Activated naive CD4-positive, alpha-beta T cell treated with anti-CD3 and anti-CD28 coated beads, Interleukin-2, amount 50 U/mL, for 24 hours (primary cell): ENCODE measurements around the gene BTG2.
"Not testable (repeated sequence)": the region's sequence is repeated elsewhere in the genome, so short reads cannot be mapped to it uniquely, and the experiment has no call there.

ENCODE experiments used
- H3K27ac Mint-ChIP-seq: one replicate; pipeline ENCODE4 v1.8.0; 2021; ENCODE audit warnings: mild to moderate bottlenecking, mixed read lengths
- H3K27me3 Mint-ChIP-seq: one replicate; pipeline ENCODE4 v1.8.0; 2021; ENCODE audit warnings: mixed read lengths
- H3K36me3 Mint-ChIP-seq: one replicate; pipeline ENCODE4 v1.8.0; 2021; ENCODE audit warnings: mixed read lengths
- H3K4me1 Mint-ChIP-seq: one replicate; pipeline ENCODE4 v1.8.0; 2021; ENCODE audit warnings: mixed read lengths
- H3K4me3 Mint-ChIP-seq: one replicate; pipeline ENCODE4 v1.8.0; 2021; ENCODE audit warnings: mild to moderate bottlenecking, mixed read lengths
- H3K9me3 Mint-ChIP-seq: one replicate; pipeline ENCODE4 v1.8.0; 2021; ENCODE audit warnings: mixed read lengths

Gene BTG2, protein sequence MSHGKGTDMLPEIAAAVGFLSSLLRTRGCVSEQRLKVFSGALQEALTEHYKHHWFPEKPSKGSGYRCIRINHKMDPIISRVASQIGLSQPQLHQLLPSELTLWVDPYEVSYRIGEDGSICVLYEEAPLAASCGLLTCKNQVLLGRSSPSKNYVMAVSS

DNA sequence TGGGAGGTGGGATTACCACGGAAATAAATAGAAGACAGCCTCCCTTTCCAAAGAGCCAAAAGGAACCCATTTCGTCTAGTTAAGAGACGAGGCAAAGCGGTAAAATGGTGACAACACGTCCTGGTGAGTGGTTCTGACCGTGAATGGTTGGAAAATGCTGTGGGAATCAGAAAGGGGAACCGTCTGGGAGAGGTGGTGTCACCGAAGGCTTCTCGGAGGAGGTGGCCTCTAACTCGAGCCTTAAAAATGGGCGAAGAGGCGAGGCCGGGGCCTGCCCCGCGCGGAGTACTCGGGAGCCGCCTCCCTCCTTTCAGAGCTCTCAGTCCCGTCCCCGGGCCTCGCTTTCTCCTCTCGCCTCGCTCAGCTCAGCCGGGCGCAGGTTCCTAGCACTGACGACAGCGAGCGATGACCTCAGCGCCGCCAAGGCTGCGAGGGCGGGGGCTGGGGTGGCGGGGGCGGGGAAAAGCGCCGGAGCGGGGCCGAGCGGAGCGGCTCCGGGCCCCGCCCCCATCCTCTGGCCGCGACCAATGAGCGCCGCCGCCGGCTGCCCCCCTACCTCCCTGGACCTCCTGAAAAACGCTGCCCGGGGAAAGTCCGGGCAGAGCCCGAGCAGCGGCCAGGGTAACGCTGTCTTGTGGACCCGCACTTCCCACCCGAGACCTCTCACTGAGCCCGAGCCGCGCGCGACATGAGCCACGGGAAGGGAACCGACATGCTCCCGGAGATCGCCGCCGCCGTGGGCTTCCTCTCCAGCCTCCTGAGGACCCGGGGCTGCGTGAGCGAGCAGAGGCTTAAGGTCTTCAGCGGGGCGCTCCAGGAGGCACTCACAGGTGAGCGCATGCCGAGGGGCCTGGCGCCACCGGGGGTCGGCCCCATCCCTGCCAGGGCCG, at the start of gene BTG2:
Gene BTG2, plus strand, starts transcription at position 601 of the 890 bp plus-strand sequence. Its CDS starts 88 bp downstream, at position 689.
- H3K9me3 Mint-ChIP-seq, result no peaks in the 10 kb centered on the region
- H3K27me3 Mint-ChIP-seq, result no peaks in the 10 kb centered on the region
- peak within 1 kb of the TSS; percentile 99 for H3K27ac Mint-ChIP-seq
- H3K4me1 Mint-ChIP-seq, result peaks cover 49% of the 10 kb centered on the region
- H3K36me3 Mint-ChIP-seq, result peaks cover 30% of the 10 kb centered on the region
- H3K4me3 Mint-ChIP-seq, result peak within 1 kb of the TSS; percentile 97

DNA sequence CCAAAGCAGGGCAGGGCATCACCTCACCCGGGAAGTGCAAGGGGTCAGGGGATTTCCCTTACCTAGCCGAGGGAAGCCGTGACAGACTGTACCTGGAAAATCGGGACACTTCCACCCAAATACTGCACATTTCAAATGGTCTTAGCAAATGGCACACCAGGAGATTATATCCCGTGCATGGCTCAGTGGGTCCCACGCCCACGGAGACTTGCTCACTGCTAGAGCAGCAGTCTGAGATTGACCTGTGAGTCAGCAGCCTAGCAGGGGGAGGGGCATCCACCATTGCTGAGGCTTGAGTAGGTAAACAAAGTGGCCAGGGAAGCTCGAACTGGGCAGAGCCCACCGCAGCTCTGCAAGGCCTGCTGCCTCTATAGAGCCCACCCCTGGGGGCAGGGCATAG, 48.7 kb upstream of the BTG2 start:
- H3K27ac Mint-ChIP-seq, H3K4me3 Mint-ChIP-seq, H3K36me3 Mint-ChIP-seq, H3K4me1 Mint-ChIP-seq: not testable (repeated sequence)
- H3K27me3 Mint-ChIP-seq, result peaks cover 28% of the 10 kb centered on the region
- H3K9me3 Mint-ChIP-seq, result peaks cover 11% of the 10 kb centered on the region

DNA sequence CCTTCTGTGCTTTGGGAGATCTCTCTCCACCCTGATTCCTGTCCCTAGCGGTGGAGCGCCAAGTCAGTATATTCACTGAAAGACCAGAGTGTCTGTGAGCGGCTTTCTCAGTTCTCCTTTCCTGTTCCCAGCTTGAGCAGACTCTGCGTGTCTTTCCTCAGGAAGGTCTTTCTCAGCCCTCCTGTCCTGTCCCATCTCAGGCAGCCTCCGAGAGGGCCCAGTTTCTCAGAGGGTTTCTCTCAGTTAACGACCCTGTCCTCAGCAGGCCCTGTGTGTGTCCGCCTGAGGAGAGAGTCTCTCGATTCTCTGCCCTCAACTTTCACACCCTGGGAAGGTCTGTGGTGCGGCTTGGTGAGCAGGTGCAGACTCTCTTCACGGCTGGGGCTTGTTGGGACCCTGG, 41.8 kb upstream of the BTG2 start:
- Mint-ChIP-seq H3K4me1 (peaks cover 11% of the 10 kb centered on the region), H3K9me3 (no peaks in the 10 kb centered on the region), H3K27ac (no peak overlapping the region), H3K36me3 (no peaks in the 10 kb centered on the region), H3K4me3 (no peak overlapping the region), H3K27me3 (no peaks in the 10 kb centered on the region)

DNA sequence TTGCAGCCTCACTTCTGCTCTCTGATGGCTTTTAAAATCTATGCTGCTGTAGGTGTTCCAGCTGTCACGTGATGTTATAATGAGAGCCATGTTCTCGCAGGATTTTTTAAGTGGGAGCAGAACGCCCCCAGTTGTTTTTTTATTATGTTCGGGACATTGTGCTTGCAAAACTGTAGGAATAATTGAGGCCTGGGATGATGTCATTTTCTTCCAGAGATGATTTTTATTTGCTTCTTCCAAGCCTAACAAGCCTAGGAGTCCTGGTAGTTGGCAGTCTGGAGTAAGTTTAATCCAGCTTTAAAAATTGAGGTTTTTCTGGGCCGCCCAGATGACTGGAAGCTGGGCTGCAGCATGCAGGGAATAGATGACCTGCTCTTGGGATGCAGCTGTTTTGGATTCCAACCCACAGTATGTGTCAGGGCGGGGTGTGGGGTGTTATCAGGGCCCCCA, 41.2 kb upstream of the BTG2 start:
- Mint-ChIP-seq H3K36me3 (no peaks in the 10 kb centered on the region), H3K9me3 (no peaks in the 10 kb centered on the region), H3K4me3 (no peak overlapping the region), H3K4me1 (peaks cover 11% of the 10 kb centered on the region), H3K27me3 (no peaks in the 10 kb centered on the region), H3K27ac (no peak overlapping the region)

DNA sequence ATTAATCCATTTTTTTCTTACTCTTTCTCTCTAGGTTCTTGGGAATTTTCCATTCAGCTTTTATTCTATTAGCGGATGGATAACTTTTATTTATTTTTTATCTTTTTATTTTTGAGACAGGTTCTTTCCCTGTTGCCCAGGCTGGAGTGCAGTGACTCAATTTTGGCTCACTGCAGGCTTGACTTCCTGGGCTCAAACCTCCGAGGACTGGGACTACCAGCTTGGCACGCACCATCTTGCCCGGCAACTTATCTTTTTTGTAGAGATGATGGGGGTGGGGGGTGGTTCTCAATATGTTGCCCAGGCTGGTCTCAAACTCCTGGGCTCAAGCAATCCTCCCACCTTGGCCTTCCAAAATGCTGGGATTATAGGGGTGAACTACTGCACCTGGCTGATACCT, 39.8 kb upstream of the BTG2 start:
- Mint-ChIP-seq H3K9me3 (no peaks in the 10 kb centered on the region), H3K4me3 (no peak overlapping the region), H3K4me1 (peaks cover 11% of the 10 kb centered on the region), H3K27ac (no peak overlapping the region), H3K27me3 (no peaks in the 10 kb centered on the region), H3K36me3 (no peaks in the 10 kb centered on the region)

DNA sequence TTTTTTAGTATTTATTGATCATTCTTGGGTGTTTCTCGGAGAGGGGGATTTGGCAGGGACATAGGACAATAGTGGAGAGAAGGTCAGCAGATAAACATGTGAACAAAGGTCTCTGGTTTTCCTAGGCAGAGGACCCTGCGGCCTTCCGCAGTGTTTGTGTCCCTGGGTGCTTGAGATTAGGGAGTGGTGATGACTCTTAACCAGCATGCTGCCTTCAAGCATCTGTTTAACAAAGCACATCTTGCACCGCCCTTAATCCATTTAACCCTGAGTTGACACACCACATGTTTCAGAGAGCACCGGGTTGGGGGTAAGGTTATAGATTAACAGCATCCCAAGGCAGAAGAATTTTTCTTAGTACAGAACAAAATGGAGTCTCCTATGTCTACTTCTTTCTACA, 39.2 kb upstream of the BTG2 start:
- H3K27ac Mint-ChIP-seq, H3K36me3 Mint-ChIP-seq, H3K27me3 Mint-ChIP-seq, H3K4me3 Mint-ChIP-seq, H3K9me3 Mint-ChIP-seq: not testable (repeated sequence)
- H3K4me1 Mint-ChIP-seq, result peaks cover 17% of the 10 kb centered on the region

DNA sequence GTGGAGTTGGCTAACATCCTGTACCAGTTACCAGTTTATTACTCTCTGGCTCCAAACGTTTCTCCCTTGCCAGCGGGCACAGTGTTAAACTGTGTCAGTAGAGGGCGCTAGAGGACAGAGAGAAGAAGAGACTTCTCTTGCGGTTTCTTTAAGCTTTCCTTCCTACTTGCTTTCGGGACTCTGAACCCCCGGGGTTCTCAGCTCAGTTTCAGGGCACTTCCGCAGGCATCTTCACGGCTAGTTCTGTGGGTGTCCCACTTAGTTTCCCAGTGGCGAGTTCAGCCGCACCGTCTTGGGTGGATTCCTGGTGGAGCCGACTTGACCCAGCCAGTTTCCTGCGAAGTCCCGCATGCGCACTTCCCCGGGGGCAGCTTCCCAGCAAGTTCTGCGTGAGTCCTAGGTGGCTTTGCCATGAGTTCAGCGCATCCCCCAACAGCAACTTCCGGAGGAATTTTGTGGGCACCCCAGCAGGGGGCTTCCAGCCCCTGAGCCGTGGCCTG, 37.9 kb upstream of the BTG2 start:
- H3K27ac Mint-ChIP-seq, result peak overlapping the region; percentile 92
- no peaks in the 10 kb centered on the region for H3K36me3 Mint-ChIP-seq
- peak overlapping the region; percentile 94 for H3K4me3 Mint-ChIP-seq
- peaks cover 21% of the 10 kb centered on the region for H3K4me1 Mint-ChIP-seq
- H3K9me3 Mint-ChIP-seq, result no peaks in the 10 kb centered on the region
- no peaks in the 10 kb centered on the region for H3K27me3 Mint-ChIP-seq

DNA sequence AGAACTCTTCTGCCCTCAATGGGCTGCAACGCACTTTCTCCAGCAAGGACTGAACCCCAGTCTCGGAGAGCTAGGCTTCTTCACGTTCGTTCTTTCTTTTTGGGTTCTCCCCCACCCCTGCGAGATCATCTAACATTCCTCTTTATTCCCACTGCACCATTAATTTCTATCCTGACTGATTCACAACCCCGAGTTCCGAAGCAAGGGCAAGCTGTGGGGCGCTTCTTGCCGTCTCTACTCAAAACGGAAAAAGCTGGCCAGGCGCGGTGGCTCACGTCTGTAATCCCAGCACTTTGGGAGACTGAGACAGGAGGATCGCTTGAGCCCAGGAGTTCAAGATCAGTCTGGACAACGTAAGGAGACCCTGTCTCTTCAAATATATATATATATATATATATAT, 37.4 kb upstream of the BTG2 start:
- Mint-ChIP-seq H3K27me3 (no peaks in the 10 kb centered on the region), H3K4me3 (peak overlapping the region; percentile 94), H3K27ac (peak overlapping the region; percentile 92), H3K4me1 (peaks cover 22% of the 10 kb centered on the region), H3K36me3 (no peaks in the 10 kb centered on the region), H3K9me3 (no peaks in the 10 kb centered on the region)

DNA sequence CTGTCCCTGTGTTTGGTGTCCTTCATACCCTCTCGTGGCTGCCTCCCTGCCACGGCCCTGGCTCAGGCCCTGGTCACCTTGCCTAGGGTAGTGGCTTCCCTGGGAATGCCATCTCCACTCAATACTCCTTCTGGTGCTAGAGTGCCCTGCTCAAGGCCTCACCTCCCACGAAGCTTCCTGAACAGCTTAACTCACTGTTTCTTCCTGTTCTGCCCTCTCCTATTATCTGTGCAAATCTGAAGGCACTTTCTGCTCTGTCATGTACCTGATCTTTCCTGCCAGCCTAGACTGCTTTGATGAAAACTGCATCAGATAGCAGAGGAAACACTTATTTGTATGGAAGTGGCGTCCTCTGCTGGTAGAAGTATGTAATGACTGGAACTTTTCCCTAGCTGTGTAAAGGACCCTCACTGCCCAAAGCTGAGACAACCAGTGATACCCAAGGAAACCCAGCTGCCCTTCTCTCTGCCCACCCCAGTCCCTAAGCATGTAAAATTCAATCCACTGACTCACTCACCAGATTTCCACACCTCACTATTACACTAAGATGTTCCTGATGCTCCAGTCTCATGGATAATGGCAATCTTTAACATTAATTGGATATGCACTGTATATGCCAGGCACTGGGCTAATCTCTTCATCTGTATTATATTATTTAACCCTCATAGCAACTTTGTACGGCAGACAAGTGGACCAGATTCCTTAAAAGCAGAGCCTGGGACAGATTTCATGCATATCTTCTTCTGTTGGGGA, 36.2 kb upstream of the BTG2 start:
- Mint-ChIP-seq H3K4me1 (peaks cover 31% of the 10 kb centered on the region), H3K4me3 (no peak overlapping the region), H3K27ac (no peak overlapping the region), H3K27me3 (no peaks in the 10 kb centered on the region), H3K36me3 (no peaks in the 10 kb centered on the region), H3K9me3 (no peaks in the 10 kb centered on the region)

DNA sequence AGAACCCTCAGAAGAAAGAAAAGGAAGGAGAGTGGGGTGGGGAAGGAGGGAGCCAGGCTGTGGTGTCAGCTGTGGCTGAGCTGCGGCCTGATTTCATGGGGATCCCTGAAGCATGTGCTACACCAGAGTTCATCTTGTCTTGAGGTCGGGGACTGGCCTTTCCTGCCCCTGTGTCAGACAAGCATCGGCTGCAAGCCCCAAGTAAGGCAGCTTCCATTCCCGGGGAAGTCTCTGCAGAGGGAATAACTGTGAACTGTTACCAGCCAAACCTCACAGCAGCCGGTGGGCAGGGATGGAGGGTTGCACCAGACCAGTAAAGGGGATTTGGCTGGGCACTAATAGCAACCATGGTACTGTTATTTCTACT, 35.7 kb upstream of the BTG2 start:
- Mint-ChIP-seq H3K4me1 (peaks cover 37% of the 10 kb centered on the region), H3K27ac (peak overlapping the region; percentile 23), H3K9me3 (no peaks in the 10 kb centered on the region), H3K36me3 (no peaks in the 10 kb centered on the region), H3K4me3 (no peak overlapping the region), H3K27me3 (no peaks in the 10 kb centered on the region)

DNA sequence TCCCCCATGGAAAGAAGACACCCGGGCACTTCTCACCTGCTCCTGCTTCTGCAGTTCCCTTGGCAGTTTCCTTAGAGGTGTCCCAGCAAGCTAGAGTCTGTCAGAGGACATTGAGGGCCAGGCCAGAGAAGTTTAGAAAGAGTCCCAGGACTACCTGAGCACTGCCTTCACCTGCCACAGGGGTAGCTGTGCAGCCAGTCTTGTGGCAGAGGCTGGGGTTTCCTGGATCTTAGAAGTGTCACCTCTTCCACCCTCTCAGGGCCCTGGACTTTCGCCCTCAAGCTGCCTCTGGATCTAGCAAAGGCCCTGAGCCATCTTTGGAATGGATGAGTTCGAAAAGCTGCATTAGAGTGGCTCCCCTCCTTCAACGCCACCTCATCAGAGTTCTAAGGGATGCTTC, 34.9 kb upstream of the BTG2 start:
- no peaks in the 10 kb centered on the region for H3K9me3 Mint-ChIP-seq
- H3K27ac Mint-ChIP-seq, result peak overlapping the region; percentile 2
- no peaks in the 10 kb centered on the region for H3K36me3 Mint-ChIP-seq
- no peaks in the 10 kb centered on the region for H3K27me3 Mint-ChIP-seq
- no peak overlapping the region for H3K4me3 Mint-ChIP-seq
- H3K4me1 Mint-ChIP-seq, result peaks cover 45% of the 10 kb centered on the region

DNA sequence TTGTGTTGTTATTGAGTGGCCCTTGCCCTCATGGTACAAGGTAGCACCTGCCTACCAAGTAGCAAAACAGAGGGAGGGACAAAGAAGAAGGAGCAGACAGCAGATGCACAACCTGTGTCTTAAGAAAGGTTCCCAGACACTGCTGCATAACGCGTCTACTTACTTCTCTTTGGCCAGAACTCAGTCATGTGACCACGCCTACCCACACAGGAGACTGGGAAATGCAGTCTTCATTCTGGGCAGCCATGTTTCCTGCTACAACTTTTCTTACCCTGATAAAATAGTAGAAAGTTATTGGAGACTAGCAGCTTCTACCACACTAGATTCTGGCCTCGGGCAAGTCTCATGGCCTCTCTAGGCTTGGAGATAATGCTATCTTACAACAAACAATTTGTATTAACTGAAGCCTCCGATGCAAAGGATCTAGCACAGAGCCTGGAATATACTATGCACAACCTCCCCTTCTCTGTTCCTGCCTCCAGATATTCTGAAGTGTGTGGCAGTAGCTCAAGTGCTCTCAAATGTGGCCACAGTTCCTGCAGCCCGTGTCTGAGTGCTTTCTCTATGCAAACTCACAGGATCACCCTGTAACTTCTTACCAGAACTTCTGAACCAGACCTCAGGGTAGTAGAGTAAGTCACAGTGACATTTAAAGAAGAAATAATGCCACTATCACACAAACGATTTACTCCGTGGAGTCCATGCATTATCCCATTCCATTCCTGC, 34.1 kb upstream of the BTG2 start:
- Mint-ChIP-seq H3K36me3 (no peaks in the 10 kb centered on the region), H3K27ac (no peak overlapping the region), H3K9me3 (no peaks in the 10 kb centered on the region), H3K4me1 (peaks cover 51% of the 10 kb centered on the region), H3K27me3 (no peaks in the 10 kb centered on the region), H3K4me3 (no peak overlapping the region)

DNA sequence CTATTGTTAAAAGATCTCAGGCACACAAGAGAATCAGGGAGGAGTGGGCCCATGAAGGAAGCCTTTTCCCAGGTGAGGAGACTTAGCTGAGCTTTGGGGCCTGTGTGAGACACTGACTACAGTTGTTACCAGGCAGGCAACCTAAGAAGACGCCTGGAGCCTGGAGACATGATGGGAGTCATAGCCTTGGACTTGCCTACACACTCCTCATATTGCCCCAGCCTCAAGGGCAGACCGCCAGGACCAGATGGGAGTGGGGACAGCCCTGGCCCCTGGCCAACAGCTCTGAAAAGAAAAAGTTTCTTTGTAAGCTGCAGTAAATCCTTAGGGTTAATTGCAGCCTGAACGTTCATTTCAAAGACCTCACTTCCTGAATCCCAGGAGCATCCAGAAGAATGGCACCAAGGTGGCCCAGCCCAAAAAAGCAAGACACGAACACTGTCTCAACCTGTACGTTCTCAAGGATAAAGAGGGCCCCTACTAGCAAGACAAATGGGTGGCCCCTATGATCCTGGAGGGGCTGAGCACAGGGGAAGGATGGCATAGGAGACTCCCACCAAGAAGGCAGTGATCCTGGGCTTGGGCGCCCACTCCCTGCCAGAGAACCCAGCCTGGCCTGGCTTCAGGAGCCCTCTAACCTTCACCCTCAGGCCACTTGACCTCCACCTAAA, 33.2 kb upstream of the BTG2 start:
- H3K4me3 Mint-ChIP-seq, result no peak overlapping the region
- H3K36me3 Mint-ChIP-seq, result no peaks in the 10 kb centered on the region
- no peaks in the 10 kb centered on the region for H3K27me3 Mint-ChIP-seq
- H3K9me3 Mint-ChIP-seq, result no peaks in the 10 kb centered on the region
- H3K4me1 Mint-ChIP-seq, result peaks cover 58% of the 10 kb centered on the region
- H3K27ac Mint-ChIP-seq, result no peak overlapping the region

DNA sequence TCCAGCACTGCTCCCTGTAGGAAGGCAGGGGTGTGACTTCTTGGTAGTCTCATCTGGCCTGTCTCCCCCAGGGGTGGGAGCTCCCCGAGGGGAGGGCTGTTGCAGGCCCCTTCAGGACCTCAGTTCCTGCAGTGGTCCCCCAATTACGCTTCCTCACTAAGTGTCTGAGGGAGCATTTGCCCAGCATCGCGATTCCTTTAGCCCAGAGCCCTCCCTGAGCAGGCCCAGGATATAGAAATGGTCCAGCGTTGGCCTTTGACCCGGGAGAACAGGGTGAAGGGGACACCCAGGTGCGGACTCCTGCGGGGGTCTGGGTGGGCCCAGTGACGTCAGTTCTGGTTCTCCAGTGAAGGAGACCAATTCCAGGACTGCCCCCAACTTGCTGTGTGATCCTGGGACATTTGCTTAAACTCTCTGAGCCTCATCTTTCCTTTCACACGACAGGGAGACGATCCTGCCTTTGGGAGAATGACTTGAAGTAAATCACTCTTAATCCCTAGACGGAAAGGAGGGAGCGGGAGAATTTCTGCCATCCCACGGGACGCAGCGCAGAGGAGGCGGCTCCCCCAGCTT, 32.6 kb upstream of the BTG2 start:
- peak overlapping the region; percentile 78 for H3K4me3 Mint-ChIP-seq
- no peaks in the 10 kb centered on the region for H3K27me3 Mint-ChIP-seq
- peak overlapping the region; percentile 80 for H3K27ac Mint-ChIP-seq
- peaks cover 58% of the 10 kb centered on the region for H3K4me1 Mint-ChIP-seq
- no peaks in the 10 kb centered on the region for H3K36me3 Mint-ChIP-seq
- H3K9me3 Mint-ChIP-seq, result no peaks in the 10 kb centered on the region
